PC-9 (cell line): ENCODE measurements around the gene ZSCAN12. TPM values are rescaled to one million over a fixed set of nuclear protein-coding genes. Genes with fewer than 3 reads are reported as not detected.
A peak's percentile ranks its signal among the peaks of the same experiment; 100 is the strongest.

ENCODE experiments used
- BruUV-seq: library from RNA; stranded (reverse); fragments of 400-500 nt; replicated peaks from 2 replicates; lab custom pipeline; 2021; lab: Mats Ljungman, UMichigan
- CTCF ChIA-PET: fragments of 300-600 bp; sonication (Branson Sonifier 250); formaldehyde crosslinking; loops from one replicate; lab custom pipeline; 2022; ENCODE audit warnings: antibody characterized with exemption; lab: Charles Lee
- POLR2A ChIA-PET: fragments of 300-600 bp; sonication (Branson Sonifier 250); formaldehyde crosslinking; loops from one replicate; lab custom pipeline; 2022; ENCODE audit warnings: antibody characterized with exemption; ENCODE audit not compliant: unreplicated experiment; lab: Charles Lee
- DNase-seq, 2 experiments: peaks; one replicate each; pipeline versions ENCODE4 v3.0.0 to v3.0.0-alpha.2; 2015 to 2022; ENCODE audit warnings: mixed read lengths in 1 of 2
- H2AFZ ChIP-seq: fragments of 200-600 bp; sonication (generic); 2 replicates; pipeline ENCODE4 v1.8.1; 2017; ENCODE audit warnings: antibody characterized with exemption
- H3F3A ChIP-seq: fragments of 200-600 bp; sonication (generic); 2 replicates; pipeline ENCODE4 v1.8.1; 2017; ENCODE audit warnings: antibody characterized with exemption, mild to moderate bottlenecking, low read depth; ENCODE audit not compliant: insufficient read depth
- H3K27ac ChIP-seq: fragments of 200-600 bp; sonication (generic); 2 replicates; pipeline ENCODE4 v1.6.1; 2016; ENCODE audit warnings: mixed run types
- H3K27me3 ChIP-seq: fragments of 200-600 bp; sonication (generic); 2 replicates; pipeline ENCODE4 v1.6.1; 2016; ENCODE audit warnings: low read depth, mixed run types; ENCODE audit not compliant: insufficient read depth
- H3K36me3 ChIP-seq: fragments of 200-600 bp; sonication (generic); 2 replicates; pipeline ENCODE4 v1.6.1; 2016; ENCODE audit warnings: low read depth, mixed run types
- H3K4me1 ChIP-seq: fragments of 200-600 bp; sonication (generic); replicated peaks from 2 replicates; pipeline ENCODE4 v1.6.1; 2016; ENCODE audit warnings: mixed run types; ENCODE audit not compliant: insufficient read depth
- H3K4me2 ChIP-seq: fragments of 200-600 bp; sonication (generic); 2 replicates; pipeline ENCODE4 v1.6.1; 2017; ENCODE audit warnings: mixed run types
- H3K4me3 ChIP-seq: fragments of 200-600 bp; sonication (generic); 2 replicates; pipeline ENCODE4 v1.6.1; 2016; ENCODE audit warnings: mixed run types
- H3K79me2 ChIP-seq: fragments of 200-600 bp; sonication (generic); 2 replicates; pipeline ENCODE4 v1.6.1; 2017; ENCODE audit warnings: low read depth, mixed run types
- H3K9me2 ChIP-seq: fragments of 200-600 bp; sonication (generic); 2 replicates; pipeline ENCODE4 v1.8.1; 2017; ENCODE audit warnings: mild to moderate bottlenecking; ENCODE audit not compliant: insufficient read depth
- H3K9me3 ChIP-seq: fragments of 200-600 bp; sonication (generic); 2 replicates; pipeline ENCODE4 v1.8.1; 2016; ENCODE audit warnings: low read depth; ENCODE audit not compliant: insufficient read depth
- H4K20me1 ChIP-seq: fragments of 200-600 bp; sonication (generic); 2 replicates; pipeline ENCODE4 v1.8.1; 2017; ENCODE audit not compliant: insufficient read depth
- CTCF ChIP-seq: fragments of 200-600 bp; sonication (generic); conservative IDR thresholded peaks from 2 replicates; pipeline ENCODE4 v1.6.1; 2017; ENCODE audit warnings: mixed run types, antibody characterized with exemption, mild to moderate bottlenecking, moderate library complexity
- EZH2 ChIP-seq: fragments of 200-600 bp; sonication (generic); IDR thresholded peaks from 2 replicates; pipeline ENCODE4 v1.8.0; 2017; ENCODE audit warnings: antibody characterized with exemption, low read depth
- intact Hi-C: fragments of 100-400 bp; cut with micrococcal nuclease; formaldehyde crosslinking; loops from one replicate; pipeline ENCODE4 v1.10.0; 2022; ENCODE audit not compliant: unreplicated experiment
- total RNA-seq: library from RNA; stranded (reverse); gene quantifications from 2 replicates; pipeline ENCODE4 v1.2.3, GENCODE V29; 2021

Gene ZSCAN12
- total RNA-seq, 1 experiment from 2014 or later, result 11.2 TPM

- 0 out of 2 replicates have a peak, but pooled peaks cover 5% of the 10 kb centered on the region for H3F3A ChIP-seq
- H4K20me1 ChIP-seq, result no peaks in the 10 kb centered on the region
- H3K4me1 ChIP-seq, result peaks cover 7% of the 10 kb centered on the region; the same call in 1 of the 2 replicates
- intact Hi-C loops, result no loop called here
- BruUV-seq, result no TSS peak
- H2AFZ ChIP-seq, result peak overlapping the region; percentile 71
- TF ChIP-seq EZH2, result no peak
- H3K9me3 ChIP-seq, result 0 out of 2 replicates have a peak, but pooled peaks cover 6% of the 10 kb centered on the region
- H3K79me2 ChIP-seq, result no peaks in the 10 kb centered on the region
- POLR2A ChIA-PET, result interaction anchor here (0.5 kb wide), 1 partner anchor 1679 kb away, joined by 3 read pairs; no protein-coding TSS in a partner anchor
- peak overlapping the region; percentile 67 for H3K4me2 ChIP-seq
- no peaks in the 10 kb centered on the region for H3K36me3 ChIP-seq
- H3K9me2 ChIP-seq, result no peaks in the 10 kb centered on the region
- no peaks in the 10 kb centered on the region for H3K27me3 ChIP-seq
- peak overlapping the region; percentile 69; the same call in 1 of the 2 replicates for H3K27ac ChIP-seq
- H3K4me3 ChIP-seq, result peak overlapping the region; percentile 49
- CTCF ChIA-PET, result no interaction called here
- DNase-seq, result no peak
Observed at GRCh38 chr6:28336284-28337120, 63.0 kb downstream of the ZSCAN12 start.

GRCh38 chr6:28335564-28336283 is 63.8 kb downstream of the ZSCAN12 start, which contains the start of gene ZSCAN31:
ZSCAN31 (minus strand) TSS chr6:28336148; CDS start chr6:28329683, 6,465 bp downstream.
- Histone ChIP-seq H3K4me3 (peak within 1 kb of the TSS; percentile 49), H2AFZ (peak within 1 kb of the TSS; percentile 71), H3K27ac (peak within 1 kb of the TSS; percentile 69), H3K27me3 (no peaks in the 10 kb centered on the region), H4K20me1 (no peaks in the 10 kb centered on the region), H3F3A (0 out of 2 replicates have a peak, but pooled peaks cover 5% of the 10 kb centered on the region), H3K9me3 (0 out of 2 replicates have a peak, but pooled peaks cover 2% of the 10 kb centered on the region), H3K79me2 (no peaks in the 10 kb centered on the region), H3K4me1 (peaks cover 7% of the 10 kb centered on the region; the same call in 1 of the 2 replicates), H3K36me3 (no peaks in the 10 kb centered on the region), H3K9me2 (no peaks in the 10 kb centered on the region), H3K4me2 (peak within 1 kb of the TSS; percentile 67)
- intact Hi-C loops, result no loop called here
- TF ChIP-seq EZH2 (no peak), CTCF (no peak)
- DNase-seq, result peak; percentile 75 to 77
- ChIA-PET CTCF (no interaction called here), POLR2A (interaction anchor here (0.5 to 0.6 kb wide), 5 partner anchors 21 to 1678 kb away, joined by 3 to 6 read pairs (median 3); no protein-coding TSS in a partner anchor)
- BruUV-seq, result TSS peak; percentile 95

- Histone ChIP-seq H3F3A (0 out of 2 replicates have a peak, but pooled peaks cover 5% of the 10 kb centered on the region), H3K27ac (no peak overlapping the region), H3K79me2 (no peaks in the 10 kb centered on the region), H2AFZ (no peak overlapping the region), H3K9me2 (no peaks in the 10 kb centered on the region), H4K20me1 (no peaks in the 10 kb centered on the region), H3K9me3 (no peaks in the 10 kb centered on the region), H3K27me3 (no peaks in the 10 kb centered on the region), H3K36me3 (no peaks in the 10 kb centered on the region), H3K4me2 (peak overlapping the region; percentile 67), H3K4me3 (peak overlapping the region; percentile 49; the same call in 1 of the 2 replicates), H3K4me1 (peaks cover 7% of the 10 kb centered on the region; the same call in 1 of the 2 replicates)
- DNase-seq, result no peak
- ChIA-PET POLR2A (interaction anchor here (0.6 to 0.7 kb wide), 5 partner anchors 22 to 773 kb away, joined by 3 to 6 read pairs (median 4); no protein-coding TSS in a partner anchor), CTCF (no interaction called here)
- no peak for TF ChIP-seq CTCF
- no peak for TF ChIP-seq EZH2
- intact Hi-C loops, result no loop called here
- TSS peak; percentile 75 for BruUV-seq
Observed at GRCh38 chr6:28335040-28335563, 64.4 kb downstream of the ZSCAN12 start.
